GM13976 (cell line): ENCODE measurements around the gene EEF1A2.
A peak's percentile ranks its signal among the peaks of the same experiment; 100 is the strongest.

Source experiments
- DNase-seq: peaks from one replicate; pipeline ENCODE4 v3.0.0; 2012; ENCODE audit warnings: low spot score
- CTCF ChIP-seq: IDR thresholded peaks from 2 replicates; pipeline ENCODE4 v1.5.1; 2012; ENCODE audit warnings: borderline replicate concordance, mild to moderate bottlenecking; ENCODE audit not compliant: insufficient read depth; ENCODE audit errors: extremely low read depth, missing control alignments, control extremely low read depth
- in situ Hi-C: fragments of 300-500 bp; cut with MboI; formaldehyde crosslinking; loops from one replicate; pipeline ENCODE4 v1.12.0; 2022; ENCODE audit warnings: low sequenced_read_pairs, mixed read lengths, inconsistent platforms; ENCODE audit not compliant: unreplicated experiment

Gene EEF1A2

GRCh38 chr20:63537525-63538203 lies 38.8 kb upstream of the EEF1A2 start:
- in situ Hi-C loops = loop anchor here (25.0 kb wide), 1 partner anchor 325 kb away; the partner anchor contains the start of genes ABHD16B and TPD52L2
- TF ChIP-seq CTCF = peak; percentile 97
- DNase-seq = peak; percentile 99

- in situ Hi-C loops = loop anchor here (25.0 kb wide), 1 partner anchor 325 kb away; the partner anchor contains the start of genes ABHD16B and TPD52L2
- no peak for TF ChIP-seq CTCF
- DNase-seq = peak; percentile 77
These were observed 38.2 kb upstream of the EEF1A2 start, which contains the start of gene PTK6 for GRCh38 chr20:63536997-63537524. Gene PTK6 (minus strand): TSS chr20:63537376. CDS start chr20:63537314, 62 bp downstream.

GRCh38 chr20:63536241-63536977 lies 37.5 kb upstream of the EEF1A2 start:
- no peak for TF ChIP-seq CTCF
- no peak for DNase-seq
- in situ Hi-C loops = loop anchor here (25.0 kb wide), 1 partner anchor 326 kb away; the partner anchor contains the start of genes ABHD16B and TPD52L2

- no peak for DNase-seq
- no peak for TF ChIP-seq CTCF
- in situ Hi-C loops = loop anchor here (25.0 kb wide), 1 partner anchor 327 kb away; the partner anchor contains the start of genes ABHD16B and TPD52L2
These were observed 36.2 kb upstream of the EEF1A2 start for GRCh38 chr20:63534831-63535651.

GRCh38 chr20:63534427-63534830 lies 35.5 kb upstream of the EEF1A2 start:
- in situ Hi-C loops = loop anchor here (25.0 kb wide), 1 partner anchor 328 kb away; the partner anchor contains the start of genes ABHD16B and TPD52L2
- DNase-seq = no peak
- TF ChIP-seq CTCF = no peak
